H54 (cell line): ENCODE data around the gene GPHA2.

Source experiments
- DNase-seq: peaks from one replicate; pipeline ENCODE4 v3.0.0; 2011; ENCODE audit warnings: low spot score, mixed read lengths; ENCODE audit not compliant: insufficient read length
- FAIRE-seq: peaks from 3 replicates; lab custom pipeline; 2011; peaks lifted over from hg19 to GRCh38; lab: Jason Lieb, UNC
- POLR2A ChIP-seq: IDR thresholded peaks from 2 replicates; pipeline ENCODE4 v1.6.1; 2011; ENCODE audit warnings: low read depth, mild to moderate bottlenecking, low read length

GPHA2 gene

GRCh38 chr11:64923944-64924909 lies 11.5 kb downstream of the GPHA2 start, which contains the start of gene PPP2R5B:
PPP2R5B (plus strand) TSS chr11:64924689; CDS start chr11:64925735, 1,046 bp downstream.
- TF ChIP-seq POLR2A, result peak; percentile 93
- peak; percentile 98 for DNase-seq
- peak; percentile 88 for FAIRE-seq

DNA sequence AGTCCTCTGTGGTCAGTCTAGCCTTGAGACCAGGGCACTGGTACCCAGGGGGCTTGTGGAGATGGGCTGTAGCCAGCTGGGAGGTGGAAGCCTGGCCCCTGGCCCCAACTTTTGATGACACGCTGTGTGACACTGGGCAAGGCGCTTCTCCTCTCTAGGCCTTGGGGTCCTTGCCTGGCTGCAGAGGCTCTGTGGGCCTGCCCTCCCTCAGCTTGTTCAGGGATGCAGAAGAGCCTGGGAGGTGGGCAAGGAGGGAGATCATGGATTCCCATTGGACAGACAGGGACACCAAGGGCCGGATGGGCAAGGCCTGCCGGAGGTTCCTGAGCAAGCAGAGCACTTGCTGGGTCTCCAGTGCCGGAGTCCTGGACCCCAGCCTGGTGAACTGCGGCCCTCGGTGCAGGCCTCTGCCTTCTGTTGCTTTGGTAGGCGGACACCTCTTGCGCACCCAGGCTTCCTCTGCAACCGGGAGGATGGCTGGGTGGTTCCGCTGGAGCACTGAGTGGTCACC lies 12.5 kb downstream of the GPHA2 start:
- FAIRE-seq, result no peak
- TF ChIP-seq POLR2A, result no peak
- no peak for DNase-seq

- no peak for TF ChIP-seq POLR2A
- no peak for FAIRE-seq
- DNase-seq, result no peak
These were observed 14.3 kb downstream of the GPHA2 start for GRCh38 chr11:64921384-64921783.

GRCh38 chr11:64920124-64920523 lies 15.6 kb downstream of the GPHA2 start:
- FAIRE-seq (no peak), DNase-seq (no peak)
- no peak for TF ChIP-seq POLR2A

GRCh38 chr11:64919627-64920026 lies 16.1 kb downstream of the GPHA2 start:
- no peak for DNase-seq
- FAIRE-seq, result no peak
- no peak for TF ChIP-seq POLR2A

DNA sequence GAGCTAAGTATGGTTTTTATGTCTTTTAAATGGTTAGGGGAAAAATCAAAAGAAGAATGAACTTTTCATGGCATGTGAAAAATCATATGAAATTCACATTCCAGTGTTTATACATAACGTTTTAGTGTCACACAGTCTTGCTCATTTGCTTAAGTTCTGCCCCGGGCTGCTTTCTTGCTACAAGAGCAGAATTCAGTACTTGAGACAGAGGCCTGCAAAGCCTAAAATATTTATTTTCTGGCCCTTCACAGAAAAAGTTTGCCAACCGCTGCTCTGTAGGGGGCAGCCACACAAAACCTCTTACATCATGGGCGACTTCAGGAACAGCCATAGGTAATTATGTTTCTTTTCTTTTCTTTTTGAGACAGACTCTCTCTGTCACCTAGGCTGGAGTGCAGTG lies 17.7 kb downstream of the GPHA2 start:
- no peak for TF ChIP-seq POLR2A
- FAIRE-seq (no peak), DNase-seq (no peak)

- FAIRE-seq, result no peak
- no peak for DNase-seq
These were observed 18.1 kb downstream of the GPHA2 start for GRCh38 chr11:64917663-64917995.

DNA sequence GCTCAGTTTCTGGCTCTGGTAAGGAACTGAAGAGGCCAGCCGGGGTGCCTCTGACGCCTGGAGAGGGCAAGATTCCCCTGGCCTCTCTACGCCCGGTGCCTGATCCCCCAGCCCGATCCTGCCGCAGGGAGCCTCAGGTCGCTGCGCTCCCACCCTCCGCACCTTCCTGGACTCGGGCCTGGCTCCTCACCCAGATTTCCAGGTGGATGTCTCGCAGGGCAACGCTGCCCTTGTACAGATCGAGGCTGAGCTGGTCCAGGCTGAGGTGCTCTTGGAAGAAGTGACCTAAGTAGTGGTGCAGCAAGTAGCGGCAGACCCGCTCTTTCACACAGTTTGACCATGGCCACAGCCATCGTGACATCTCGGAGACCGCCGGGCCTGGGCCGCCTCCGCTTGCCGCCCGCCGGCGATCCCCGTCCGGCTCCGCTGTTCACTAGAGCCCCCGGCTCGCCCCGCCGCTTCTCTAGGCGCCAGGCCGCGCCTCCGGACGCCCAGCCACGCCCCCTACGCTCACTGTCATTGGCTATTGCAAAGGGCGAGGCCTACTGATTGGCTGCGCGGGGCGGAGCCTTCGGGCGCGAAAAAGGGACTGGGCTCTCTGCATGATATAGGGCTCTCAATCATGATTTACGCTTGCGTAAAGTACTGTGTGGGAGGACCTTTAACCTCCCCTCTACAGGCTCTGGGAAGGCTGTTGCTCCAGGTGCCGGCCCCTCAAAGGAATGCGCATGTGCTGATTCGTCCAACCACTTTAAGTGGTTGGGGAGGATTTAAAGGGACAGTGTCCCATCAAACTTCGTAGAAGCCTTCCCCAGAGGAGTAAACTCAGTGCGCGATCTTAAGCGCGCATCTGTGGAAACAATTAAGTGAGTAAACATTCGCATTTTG lies 18.7 kb downstream of the GPHA2 start, which contains the start of gene ATG2A:
Gene ATG2A (minus strand): TSS at position 435 of the 888 bp plus-strand sequence. CDS start 74 bp downstream, at position 361.
- TF ChIP-seq POLR2A, result peak; percentile 73
- peak; percentile 91 for FAIRE-seq
- peak; percentile 98 for DNase-seq

More at GRCh38 chr11:64917663-64917995, 18.1 kb downstream of the GPHA2 start:
- no peak for TF ChIP-seq POLR2A

- peak; percentile 85 for DNase-seq
- no peak for FAIRE-seq
- TF ChIP-seq POLR2A, result peak; percentile 29; the same call in 1 of the 2 replicates
These were observed 19.5 kb downstream of the GPHA2 start for GRCh38 chr11:64916040-64916774.

- FAIRE-seq (no peak), DNase-seq (no peak)
- no peak for TF ChIP-seq POLR2A
These were observed 20.3 kb downstream of the GPHA2 start for GRCh38 chr11:64915376-64915887.

DNA sequence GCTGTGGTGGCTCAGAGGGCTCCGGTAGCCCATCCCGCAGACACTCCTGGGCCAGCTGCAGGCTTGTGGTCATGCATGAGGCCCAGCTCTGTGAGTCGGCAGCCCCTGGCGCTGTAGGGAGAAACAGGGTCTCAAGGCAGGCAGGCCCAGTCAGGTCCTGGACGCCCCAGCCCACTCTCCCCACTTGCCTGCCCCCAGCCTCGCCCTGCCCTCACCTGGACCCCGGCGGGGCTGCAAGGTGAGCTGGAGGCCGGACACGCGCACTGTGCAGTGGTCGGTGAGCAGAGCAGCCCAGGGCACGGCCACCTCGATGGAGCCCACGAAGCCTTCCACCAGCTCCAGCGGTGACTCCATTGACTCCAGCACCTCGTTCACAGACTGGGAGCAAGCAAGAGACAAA lies 21.6 kb downstream of the GPHA2 start:
- FAIRE-seq (no peak), DNase-seq (no peak)
- no peak for TF ChIP-seq POLR2A

DNA sequence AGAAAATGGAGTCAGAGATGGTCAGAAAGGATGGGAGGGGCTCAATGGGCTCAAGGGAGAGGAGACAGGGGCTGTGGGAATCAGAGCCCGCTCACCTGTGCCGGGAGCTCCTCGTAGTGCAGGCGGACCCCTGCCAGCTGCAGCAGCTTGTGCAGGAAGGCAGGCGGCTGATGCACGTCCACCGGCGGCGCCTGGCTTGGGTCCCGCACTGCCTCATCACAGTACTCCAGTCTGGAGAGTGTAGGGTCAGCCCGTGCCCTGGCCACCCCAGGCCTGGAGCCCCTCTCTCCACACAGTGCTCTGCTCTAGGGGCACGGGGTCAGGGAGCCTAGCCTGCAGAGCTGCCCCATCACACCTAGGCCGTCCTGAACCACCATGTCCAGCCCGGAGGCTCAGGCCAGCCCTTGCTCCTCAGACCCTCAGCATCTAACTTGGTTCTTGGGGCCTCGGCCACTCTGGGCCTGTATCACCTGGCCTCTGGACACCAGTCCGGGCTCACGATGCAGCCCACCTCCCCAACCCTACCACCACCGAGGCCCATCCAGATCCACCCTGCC lies 22.4 kb downstream of the GPHA2 start:
- DNase-seq, result no peak
- no peak for TF ChIP-seq POLR2A
- FAIRE-seq, result no peak
